ENCODE results near the gene RBM46.
A peak's percentile ranks its signal among the peaks of the same experiment; 100 is the strongest.

Gene RBM46

GRCh38 chr4:154781126-154781982, at the start of gene RBM46:
Gene RBM46, plus strand, starts transcription at chr4:154781272. Its CDS starts 15,481 bp downstream, at chr4:154796753.
- DNase-seq (no peak), ATAC-seq (no peak)

- ATAC-seq = no peak
Observed at GRCh38 chr4:154731756-154732155, 49.3 kb upstream of the RBM46 start.

GRCh38 chr4:154732669-154733068, 48.4 kb upstream of the RBM46 start:
- DNase-seq = no peak

More at GRCh38 chr4:154731756-154732155, 49.3 kb upstream of the RBM46 start:
- DNase-seq = no peak

GRCh38 chr4:154736770-154737169, 44.3 kb upstream of the RBM46 start:
- ATAC-seq (no peak), DNase-seq (no peak)

More at GRCh38 chr4:154732669-154733068, 48.4 kb upstream of the RBM46 start:
- no peak for ATAC-seq

- ATAC-seq (no peak), DNase-seq (no peak)
Observed at GRCh38 chr4:154738426-154738825, 42.6 kb upstream of the RBM46 start.

GRCh38 chr4:154739111-154739510, 42.0 kb upstream of the RBM46 start:
- ATAC-seq (no peak), DNase-seq (no peak)

GRCh38 chr4:154740462-154740861, 40.6 kb upstream of the RBM46 start:
- ATAC-seq (peak; percentile 12), DNase-seq (no peak)

- ATAC-seq = no peak
- no peak for DNase-seq
Observed at GRCh38 chr4:154741131-154741665, 39.9 kb upstream of the RBM46 start.

- DNase-seq (peak; percentile 4), ATAC-seq (no peak)
Observed at GRCh38 chr4:154741922-154742850, 38.9 kb upstream of the RBM46 start.

- DNase-seq (peak; percentile 35), ATAC-seq (peak; percentile 37)
Observed at GRCh38 chr4:154743683-154744340, 37.3 kb upstream of the RBM46 start, which contains the start of gene LRAT. Gene LRAT, plus strand, starts transcription at chr4:154744000. Its CDS starts 327 bp downstream, at chr4:154744327.

GRCh38 chr4:154744341-154744926, 36.6 kb upstream of the RBM46 start:
- ATAC-seq = no peak
- no peak for DNase-seq

GRCh38 chr4:154757713-154758112, 23.4 kb upstream of the RBM46 start:
- no peak for DNase-seq
- no peak for ATAC-seq

- no peak for ATAC-seq
- DNase-seq = no peak
Observed at GRCh38 chr4:154760895-154761294, 20.2 kb upstream of the RBM46 start.

GRCh38 chr4:154778264-154778663, 2.8 kb upstream of the RBM46 start:
- DNase-seq (no peak), ATAC-seq (no peak)

GRCh38 chr4:154779362-154779947, 1.6 kb upstream of the RBM46 start:
- ATAC-seq (no peak), DNase-seq (no peak)

GRCh38 chr4:154781983-154782293, 866 bp downstream of the RBM46 start:
- ATAC-seq = no peak
- DNase-seq = no peak

- ATAC-seq (no peak), DNase-seq (no peak)
Observed at GRCh38 chr4:154807042-154807630, 26.1 kb downstream of the RBM46 start.

GRCh38 chr4:154818230-154818629, 37.2 kb downstream of the RBM46 start:
- DNase-seq (no peak), ATAC-seq (no peak)

GRCh38 chr4:154822775-154823174, 41.7 kb downstream of the RBM46 start:
- no peak for ATAC-seq
- no peak for DNase-seq

- DNase-seq (no peak), ATAC-seq (no peak)
Observed at GRCh38 chr4:154836030-154836429, 55.0 kb downstream of the RBM46 start.

- DNase-seq = no peak
Observed at GRCh38 chr4:154836513-154836912, 55.4 kb downstream of the RBM46 start.

More at GRCh38 chr4:154836513-154836912, 55.4 kb downstream of the RBM46 start:
- no peak for ATAC-seq

All from stimulated activated naive CD8-positive, alpha-beta T cell treated with anti-CD3 and anti-CD28 coated beads, Interleukin-15, Interleukin-2, amounts not matched to agents 100 U/mL and 50 U/mL, for 24 hours (primary cell).